Stimulated activated CD4-positive, alpha-beta T cell treated with anti-CD3 and anti-CD28 coated beads, Interleukin-4, amount 100 ng/mL, for 4 hours (primary cell): ENCODE data around the gene SLC25A6.
"Not testable (repeated sequence)": the region's sequence is repeated elsewhere in the genome, so short reads cannot be mapped to it uniquely, and the experiment has no call there.

ENCODE experiments used
- DNase-seq, 2 experiments: peaks; one replicate each; pipeline ENCODE4 v3.0.0-alpha.2; 2020

SLC25A6 gene

DNA sequence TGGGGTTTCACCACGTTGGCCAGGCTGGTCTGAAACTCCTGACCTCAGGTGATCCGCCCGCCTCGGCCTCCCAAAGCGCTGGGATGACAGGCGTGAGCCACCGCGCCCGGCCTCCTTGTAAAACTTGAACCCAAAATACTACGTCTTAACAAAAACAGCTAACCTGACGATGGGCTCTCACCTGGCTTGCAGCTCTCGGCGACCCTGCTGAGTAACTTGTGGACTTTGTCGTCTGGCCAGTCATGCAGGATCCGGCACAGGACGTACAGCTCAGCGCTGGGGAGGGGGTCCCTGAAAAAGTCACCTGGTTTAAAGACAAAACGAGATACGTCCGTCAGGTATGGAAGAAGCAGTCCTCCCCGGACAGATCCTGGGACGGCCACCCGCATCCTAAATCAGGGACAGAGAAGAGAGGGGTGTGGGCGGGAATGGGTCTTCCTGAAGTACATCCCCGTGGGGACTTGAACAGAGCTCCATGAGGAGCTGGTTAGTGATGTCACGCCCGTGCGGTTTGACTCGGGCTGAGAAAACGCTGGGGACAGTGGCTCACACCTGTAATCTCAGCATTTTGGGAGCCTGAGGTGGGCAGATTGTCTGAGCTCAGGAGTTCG lies 20.7 kb upstream of the SLC25A6 start:
- DNase-seq: no peak

GRCh38 chrX:1411326-1411725 lies 19.4 kb upstream of the SLC25A6 start:
- no peak for DNase-seq

DNA sequence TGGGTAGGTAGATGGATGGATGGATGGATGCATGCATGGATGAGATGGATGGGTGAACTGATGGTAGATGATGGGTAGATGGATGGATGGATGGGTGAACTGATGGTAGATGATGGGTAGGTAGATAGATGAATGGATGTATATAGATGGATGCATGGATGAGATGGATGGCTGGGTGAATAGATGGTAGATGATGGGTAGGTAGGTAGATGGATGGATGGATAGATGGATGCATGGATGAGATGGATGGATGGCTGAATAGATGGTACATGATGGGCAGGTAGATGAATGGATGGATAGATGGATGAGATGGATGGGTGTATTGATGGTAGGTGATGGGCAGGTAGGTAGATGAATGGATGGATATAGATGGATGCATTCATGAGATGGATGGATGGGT lies 15.1 kb upstream of the SLC25A6 start:
- DNase-seq: no peak

DNA sequence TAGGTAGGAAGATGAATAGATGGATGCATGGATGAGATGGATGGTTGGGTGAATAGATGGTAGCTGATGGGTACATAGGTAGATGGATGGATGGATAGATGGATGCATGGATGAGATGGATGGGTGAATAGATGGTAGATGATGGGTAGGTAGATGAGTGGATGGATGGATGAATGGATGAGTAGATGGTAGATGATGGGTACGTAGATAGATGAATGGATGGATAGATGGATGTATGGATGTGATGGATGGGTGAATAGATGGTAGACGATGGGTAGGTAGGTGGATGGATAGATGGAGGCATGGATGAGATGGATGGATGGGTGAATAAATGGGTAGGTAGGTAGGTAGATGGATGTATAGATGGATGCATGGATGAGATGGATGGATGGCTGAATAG lies 13.9 kb upstream of the SLC25A6 start:
- DNase-seq: not testable (repeated sequence)

- not testable (repeated sequence) for DNase-seq
These were observed 12.0 kb upstream of the SLC25A6 start for GRCh38 chrX:1403867-1404266.

- DNase-seq: no peak
These were observed 11.3 kb upstream of the SLC25A6 start for GRCh38 chrX:1403228-1403627.

- no peak for DNase-seq
These were observed 9.9 kb upstream of the SLC25A6 start for GRCh38 chrX:1401611-1402430.

DNA sequence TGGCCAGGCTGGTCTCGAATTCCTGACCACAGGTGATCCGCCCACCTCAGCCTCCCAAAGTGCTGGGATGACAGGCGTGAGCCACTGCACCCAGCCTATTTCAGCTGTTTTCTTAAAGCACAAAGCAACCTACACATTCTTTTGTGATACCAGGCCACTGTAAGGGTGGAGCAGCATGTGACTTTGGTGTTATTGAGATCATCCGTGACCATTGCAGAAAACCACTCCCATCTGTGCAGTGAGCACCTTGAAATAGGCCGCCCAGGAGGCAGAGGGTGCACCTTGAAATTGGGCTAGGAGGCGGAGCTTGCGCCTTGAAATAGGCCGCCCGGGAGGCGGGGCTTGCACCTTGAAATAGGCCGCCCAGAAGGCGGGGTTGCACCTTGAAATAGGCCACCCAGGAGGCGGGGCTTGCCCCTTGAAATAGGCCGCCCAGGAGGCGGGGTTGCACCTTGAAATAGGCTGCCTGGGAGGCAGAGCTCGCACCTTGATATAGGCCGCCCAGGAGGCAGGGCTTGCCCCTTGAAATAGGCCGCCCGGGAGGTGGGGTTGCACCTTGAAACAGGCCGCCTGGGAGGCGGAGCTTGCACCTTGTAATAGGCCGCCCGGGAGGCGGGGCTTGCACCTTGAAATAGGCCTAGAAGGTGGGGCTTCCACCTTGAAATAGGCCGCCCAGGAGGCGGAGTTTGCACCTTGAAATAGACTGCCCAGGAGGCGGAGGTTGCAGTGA lies 9.0 kb upstream of the SLC25A6 start:
- DNase-seq: no peak

- no peak for DNase-seq
These were observed 8.1 kb upstream of the SLC25A6 start for GRCh38 chrX:1400049-1400448.

DNA sequence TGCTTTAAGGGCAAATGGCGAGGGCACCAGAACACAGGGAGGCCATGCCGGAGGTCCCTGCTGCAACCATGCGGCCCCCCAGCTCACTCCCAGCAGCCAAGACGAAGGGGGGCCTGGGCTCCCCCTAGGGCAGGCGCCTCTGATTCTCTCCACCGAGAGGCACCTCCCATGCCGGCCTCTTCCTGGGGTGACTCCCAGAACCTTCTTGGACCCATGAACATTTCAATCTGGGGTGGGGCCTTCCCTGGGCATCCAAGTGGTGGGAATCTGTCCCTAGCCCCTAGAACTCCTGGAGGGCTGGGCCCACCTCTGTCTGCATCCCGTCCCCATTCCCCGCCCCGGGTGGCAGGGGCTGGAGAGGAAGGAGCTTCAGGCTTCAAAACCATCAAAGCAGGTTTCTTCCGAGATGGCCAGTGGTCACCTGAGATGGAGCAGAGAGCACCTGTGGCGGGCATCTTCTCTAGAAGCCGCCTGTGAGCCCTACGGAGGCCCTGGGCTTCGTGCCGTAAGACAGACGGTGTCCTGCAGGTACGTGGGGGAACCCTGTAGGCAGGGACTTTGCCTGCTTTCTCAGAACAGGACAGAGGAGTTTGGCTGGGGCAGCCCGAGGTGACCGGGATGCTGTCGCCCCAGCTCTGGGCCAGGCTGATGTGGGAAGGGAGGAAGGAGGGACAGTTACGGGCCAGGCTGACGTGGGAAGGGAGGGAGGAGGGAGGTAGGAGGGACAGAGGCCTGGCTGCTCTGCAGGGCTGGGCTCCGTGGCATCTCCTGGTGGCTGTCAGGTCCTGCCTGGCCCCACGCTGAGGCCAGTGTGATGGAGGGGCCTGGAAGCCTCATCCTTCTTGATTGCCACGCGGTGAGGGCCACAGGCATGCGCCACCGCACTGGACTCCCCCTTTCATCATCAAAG lies 6.8 kb upstream of the SLC25A6 start:
- DNase-seq: no peak

- no peak for DNase-seq
These were observed 5.7 kb upstream of the SLC25A6 start for GRCh38 chrX:1397441-1398270.

- no peak for DNase-seq
These were observed 5.1 kb upstream of the SLC25A6 start for GRCh38 chrX:1397001-1397400.

- DNase-seq: no peak
These were observed 3.8 kb upstream of the SLC25A6 start for GRCh38 chrX:1395646-1396216.

- DNase-seq: no peak
These were observed 3.0 kb upstream of the SLC25A6 start for GRCh38 chrX:1394731-1395501.

- DNase-seq: no peak
These were observed 2.1 kb upstream of the SLC25A6 start for GRCh38 chrX:1393871-1394615.

GRCh38 chrX:1392376-1393068 lies 609 bp upstream of the SLC25A6 start:
- peak; percentile 57 to 61 for DNase-seq

GRCh38 chrX:1391370-1391706 lies 575 bp downstream of the SLC25A6 start:
- peak in 1 of 2 experiments; percentile 87 for DNase-seq

GRCh38 chrX:1390621-1391369 lies 1.1 kb downstream of the SLC25A6 start:
- DNase-seq: no peak

GRCh38 chrX:1389993-1390285 lies 2.0 kb downstream of the SLC25A6 start:
- DNase-seq: no peak
